Measurements from ENCODE around the gene TEDDM1.

TEDDM1 gene

DNA sequence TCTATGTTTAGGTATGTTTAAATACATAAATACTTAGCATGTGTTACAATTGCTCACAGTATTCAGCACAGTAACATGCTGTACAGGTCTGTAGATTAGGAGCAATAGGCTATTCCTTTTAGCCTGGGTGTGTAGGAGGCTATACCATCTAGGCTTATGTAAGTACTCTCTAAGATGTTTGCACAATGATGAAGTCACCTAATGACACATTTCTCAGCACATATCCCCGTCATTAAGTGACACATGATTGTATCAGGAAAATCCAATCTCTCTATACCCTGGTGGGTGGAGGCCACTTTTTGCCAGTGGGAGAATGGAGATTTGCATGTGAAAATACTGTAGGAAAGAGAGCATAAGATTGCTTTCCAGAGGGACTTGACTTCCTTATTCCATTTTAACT lies 5.5 kb upstream of the TEDDM1 start:
- no peak for DNase-seq (ENCODE audit: low spot score)

DNA sequence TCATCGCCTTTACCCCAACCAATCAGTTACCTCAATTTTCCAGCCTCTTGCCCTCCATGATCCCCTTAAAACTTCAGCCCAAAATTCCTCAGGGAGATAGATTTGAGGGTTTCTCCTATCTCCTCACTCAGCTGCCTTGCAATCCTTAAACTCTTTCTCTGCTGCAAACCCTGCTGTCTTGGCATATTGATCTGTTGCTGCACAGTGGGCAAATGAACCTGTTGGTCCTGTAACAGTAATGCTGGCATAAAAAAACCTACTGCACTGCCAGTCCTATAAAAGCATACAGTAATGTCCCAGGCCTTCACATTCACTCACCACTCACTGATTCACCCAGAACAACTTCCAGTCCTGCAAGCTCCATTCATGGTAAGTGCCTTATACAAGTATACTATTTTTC lies 5.1 kb upstream of the TEDDM1 start:
- DNase-seq (ENCODE audit: low spot score): no peak

DNA sequence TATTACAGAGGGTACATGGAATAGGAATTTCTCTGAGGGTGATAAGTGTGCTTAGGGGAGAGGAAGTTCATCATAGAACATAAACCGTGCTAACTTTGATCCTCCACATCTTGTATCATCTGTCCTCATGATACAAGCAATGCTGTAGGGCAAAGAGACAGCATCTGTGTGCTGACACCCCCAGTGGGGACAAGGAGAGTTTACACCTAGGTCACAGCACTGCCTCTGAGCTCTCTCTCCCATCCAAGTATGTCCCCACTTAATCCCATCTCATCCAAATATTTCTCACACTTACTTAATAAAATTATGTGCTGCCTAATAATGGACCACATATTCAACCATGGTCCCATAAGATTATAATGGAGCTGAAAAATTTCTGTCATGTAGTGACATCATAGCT lies 4.3 kb upstream of the TEDDM1 start:
- no peak for DNase-seq (ENCODE audit: low spot score)

DNA sequence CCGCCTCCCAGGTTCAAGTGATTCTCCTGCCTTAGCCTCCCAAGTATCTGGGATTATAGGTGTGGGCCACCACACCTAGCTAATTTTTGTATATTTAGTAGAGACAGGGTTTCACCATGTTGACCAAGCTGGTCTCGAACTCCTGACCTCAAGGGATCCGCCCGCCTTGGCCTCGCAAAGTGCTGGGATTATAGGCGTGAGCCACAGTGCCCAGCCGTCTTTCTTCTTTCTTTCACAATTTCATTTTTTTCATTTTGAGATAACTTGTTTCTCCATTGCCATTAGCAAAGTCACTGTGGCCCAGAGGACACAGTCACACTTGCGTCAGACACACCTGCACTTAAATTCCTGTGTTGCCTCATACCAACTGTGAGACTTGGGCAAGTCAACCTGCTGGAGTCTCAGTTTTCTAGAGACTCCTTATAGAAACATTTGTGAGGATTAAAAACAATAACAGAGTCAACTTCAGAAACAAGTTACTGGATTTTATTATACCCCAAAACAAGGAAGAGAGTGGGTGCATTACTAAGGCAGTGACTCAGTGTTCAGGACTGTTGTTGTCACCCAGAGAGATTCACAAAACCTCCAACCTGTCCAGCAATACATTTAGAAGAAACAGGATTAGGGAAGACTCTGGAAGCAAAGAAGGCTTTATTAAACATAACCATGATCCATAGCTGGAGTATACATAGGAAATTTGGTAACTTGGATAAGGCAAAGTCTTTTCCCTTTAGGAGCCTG lies 2.6 kb downstream of the TEDDM1 start:
- DNase-seq (ENCODE audit: low spot score): no peak

DNA sequence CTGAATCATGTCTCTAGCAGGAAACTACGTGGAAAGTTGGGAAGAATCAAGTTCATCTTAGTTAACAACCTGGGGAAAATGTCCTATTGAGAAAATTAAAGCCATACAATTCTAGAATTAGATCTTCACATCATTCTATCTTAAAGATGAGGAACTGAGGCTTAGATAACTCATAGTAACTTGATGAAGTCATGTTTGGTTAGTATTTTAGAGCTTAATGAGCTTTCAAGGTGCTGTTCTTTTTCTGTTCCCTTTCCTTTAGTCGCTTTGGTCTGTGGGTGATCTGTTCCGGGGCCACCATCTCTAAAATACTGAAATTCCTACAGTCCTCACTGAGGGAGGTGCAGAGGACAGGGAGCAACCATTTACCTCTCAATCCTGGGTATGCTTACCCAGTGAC lies 4.6 kb downstream of the TEDDM1 start:
- DNase-seq (ENCODE audit: low spot score): no peak

DNA sequence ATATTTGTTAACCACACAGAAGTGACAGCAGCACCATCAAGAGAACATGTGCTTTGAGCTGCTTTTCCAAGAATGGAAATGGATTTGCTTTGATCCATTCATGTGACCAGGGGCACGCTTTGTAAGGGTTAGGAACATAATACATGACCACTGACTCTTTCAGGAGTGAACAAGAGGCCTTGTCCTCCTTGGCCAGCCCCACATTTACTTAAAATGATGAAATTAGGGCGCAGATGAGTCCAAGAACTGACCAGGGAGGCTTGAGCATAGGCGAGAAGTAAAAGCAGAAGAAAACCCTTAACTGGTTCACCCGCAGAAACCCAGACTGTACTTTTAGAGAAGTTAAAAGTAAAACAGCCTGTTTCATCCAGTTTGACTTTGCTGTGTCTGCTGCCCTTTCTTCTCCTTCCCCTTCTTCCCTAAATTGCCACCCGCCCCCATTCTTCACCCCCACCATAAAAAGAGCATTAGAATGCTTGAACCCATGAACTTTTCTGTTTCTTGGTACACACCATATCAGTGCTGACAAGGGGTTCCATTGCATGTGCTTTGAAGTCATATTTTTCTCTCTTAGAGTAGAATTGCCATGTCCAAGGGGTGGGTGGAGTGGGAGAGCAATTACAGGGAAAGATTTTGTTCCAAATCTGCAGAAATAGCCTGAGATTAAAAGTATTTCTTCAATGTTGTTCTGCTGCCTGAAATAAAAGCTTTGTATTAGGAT lies 6.3 kb downstream of the TEDDM1 start:
- no peak for DNase-seq (ENCODE audit: low spot score)

DNA sequence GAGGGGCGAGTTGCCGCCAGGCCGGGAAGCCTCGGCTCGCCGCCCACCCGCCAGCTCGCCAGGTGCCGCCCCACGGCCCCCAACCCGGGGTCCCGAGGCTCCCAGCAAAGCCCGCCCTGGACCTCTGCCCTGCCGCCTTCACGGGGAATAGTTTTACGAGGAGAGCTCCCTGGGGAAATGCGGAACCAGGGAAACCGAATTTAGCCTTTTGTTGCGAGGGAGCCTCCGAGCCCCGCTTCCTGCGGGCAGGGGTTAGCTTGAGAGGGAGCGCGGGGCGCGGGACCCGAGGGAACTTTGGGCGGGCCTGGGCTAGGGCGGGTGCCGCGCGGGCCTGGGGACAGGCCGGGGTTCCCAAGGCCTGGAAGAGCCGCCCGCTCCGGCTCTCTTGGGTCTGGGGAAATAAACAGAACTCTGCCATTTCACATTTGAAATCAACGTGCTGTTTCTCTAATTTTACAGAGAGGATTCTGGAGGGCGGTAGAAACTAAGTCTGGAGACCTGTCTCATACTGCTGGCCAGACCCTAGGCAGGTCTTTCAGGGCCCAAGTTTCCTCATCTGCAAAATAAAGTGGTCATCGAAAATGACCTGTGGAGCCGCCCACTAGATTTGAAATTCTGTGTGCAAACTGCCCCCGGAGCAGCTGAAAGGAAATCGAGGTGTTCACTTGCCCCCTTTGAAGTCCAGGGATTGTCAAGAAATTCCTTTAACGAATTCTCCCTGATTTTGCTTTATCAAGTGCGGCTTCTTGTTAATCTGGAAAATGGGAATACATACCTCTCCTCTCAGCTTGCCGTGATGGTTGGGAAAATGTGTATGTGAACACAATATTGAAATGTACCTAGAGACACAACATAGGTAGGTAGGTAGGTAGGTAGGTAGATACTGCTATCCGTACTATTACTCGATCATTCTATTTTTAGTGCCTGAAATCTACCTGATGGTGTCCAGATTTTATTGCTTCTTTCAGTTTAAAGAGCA lies 8.1 kb downstream of the TEDDM1 start:
- DNase-seq (ENCODE audit: low spot score): no peak

DNA sequence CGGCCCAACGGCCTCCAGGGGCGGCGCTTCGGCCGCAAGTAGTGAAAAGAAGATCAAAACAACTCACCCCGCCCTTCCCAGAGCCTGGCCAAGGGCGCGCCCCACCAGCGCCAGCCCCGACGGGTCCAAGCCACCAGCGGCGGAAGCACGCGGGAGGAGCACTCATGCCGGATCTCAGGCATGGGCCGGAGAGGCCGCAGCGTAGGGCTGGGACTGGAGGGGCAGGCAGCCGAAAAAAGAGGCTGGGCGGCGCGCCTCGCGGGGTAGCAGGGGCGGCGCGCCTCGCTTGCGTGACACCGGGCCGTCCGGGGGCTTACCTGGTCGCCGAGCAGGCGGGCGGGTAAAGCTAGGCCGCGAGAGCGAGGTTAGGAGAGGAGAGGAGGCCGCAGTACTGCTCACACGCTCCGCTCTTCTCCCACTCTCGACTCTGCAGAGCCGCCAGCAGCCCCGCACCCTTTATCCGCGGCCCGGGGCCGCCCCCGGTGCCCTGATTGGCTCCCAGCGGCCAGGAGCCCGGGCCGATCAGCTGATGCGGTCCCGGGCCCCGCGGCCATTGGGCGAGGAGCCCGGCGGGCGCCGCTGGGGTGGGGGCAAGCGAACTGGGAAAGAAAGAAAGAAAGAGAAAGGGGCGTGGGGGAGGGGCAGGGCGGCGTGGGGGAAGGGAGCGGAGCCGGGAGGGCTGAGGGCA lies 9.0 kb downstream of the TEDDM1 start, which contains the start of gene GLUL:
Gene GLUL, minus strand, starts transcription at position 429 of the 688 bp plus-strand sequence. CDS start 3,053 bp downstream, outside the sequence.
- DNase-seq (ENCODE audit: low spot score): peak; percentile 74

DNA sequence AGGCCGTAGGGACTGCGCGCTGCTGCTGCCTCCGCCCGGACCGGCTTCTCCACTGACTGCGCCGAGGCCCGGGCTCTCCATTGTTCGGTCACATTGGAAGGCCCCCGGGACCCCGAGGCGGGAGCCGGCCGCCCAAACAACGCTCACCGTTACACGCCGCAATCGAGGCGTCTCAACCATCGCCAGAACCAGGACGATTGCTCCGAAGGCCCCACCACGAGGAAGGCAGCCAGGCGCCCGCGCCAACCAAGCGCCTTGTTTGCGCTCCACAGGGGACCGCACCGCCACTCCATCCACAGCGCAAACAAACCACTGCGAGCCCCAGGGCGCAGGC lies 9.5 kb downstream of the TEDDM1 start:
- no peak for DNase-seq (ENCODE audit: low spot score)

DNA sequence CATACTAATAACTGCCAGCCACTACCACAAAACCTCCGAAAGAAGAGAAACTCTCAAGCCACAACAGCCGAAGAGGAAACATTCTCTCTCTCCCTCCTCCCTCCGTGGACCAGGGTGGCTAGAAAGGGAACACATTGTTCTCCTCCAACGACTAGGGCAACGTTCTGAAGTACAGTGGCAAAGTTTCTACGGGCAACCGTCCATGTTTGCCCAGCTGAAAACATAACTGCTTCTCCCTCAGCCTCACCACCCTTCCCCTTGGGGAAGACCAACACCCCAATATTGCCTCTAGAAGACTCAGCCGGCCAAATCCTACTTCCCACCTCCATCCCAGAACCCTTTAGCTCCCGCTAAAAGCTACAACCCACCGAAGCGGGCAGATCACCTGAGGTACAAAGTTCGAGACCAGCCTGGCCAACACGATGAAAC lies 10.8 kb downstream of the TEDDM1 start:
- no peak for DNase-seq (ENCODE audit: low spot score)

DNA sequence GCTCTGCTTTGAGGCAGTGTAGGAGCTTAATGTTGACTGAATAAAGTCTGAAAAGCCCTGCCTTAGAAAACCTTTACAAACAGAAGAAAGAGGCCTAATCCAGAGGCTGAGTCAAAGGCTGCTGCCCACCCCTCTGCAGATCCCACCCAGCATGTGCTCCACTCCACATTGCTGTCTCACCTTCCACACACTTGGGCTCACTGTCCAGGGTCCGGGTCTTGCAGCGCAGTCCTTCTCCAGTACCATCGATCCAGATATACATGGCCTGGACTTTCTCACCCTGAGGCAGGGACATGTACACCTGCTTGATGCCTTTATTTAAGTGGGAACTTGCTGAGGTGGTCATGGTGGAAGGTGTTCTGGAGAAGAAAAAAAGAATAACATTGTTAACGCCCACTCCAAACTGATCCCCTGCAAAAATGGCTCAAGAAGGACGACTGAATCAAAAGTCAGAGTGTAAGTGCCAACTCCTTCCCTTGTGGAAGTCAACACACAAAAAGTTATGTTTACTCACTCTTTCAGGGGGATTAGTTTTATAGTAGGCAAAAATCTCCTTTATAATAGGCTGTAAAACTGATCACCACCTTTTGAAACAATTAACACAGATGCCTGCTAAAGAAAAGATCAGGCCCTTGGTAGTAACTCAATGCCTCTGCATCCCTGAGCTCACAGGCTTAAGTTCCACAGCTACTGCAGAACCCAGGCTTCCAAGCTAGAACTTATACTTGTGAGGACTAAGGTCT lies 11.9 kb downstream of the TEDDM1 start:
- no peak for DNase-seq (ENCODE audit: low spot score)

DNA sequence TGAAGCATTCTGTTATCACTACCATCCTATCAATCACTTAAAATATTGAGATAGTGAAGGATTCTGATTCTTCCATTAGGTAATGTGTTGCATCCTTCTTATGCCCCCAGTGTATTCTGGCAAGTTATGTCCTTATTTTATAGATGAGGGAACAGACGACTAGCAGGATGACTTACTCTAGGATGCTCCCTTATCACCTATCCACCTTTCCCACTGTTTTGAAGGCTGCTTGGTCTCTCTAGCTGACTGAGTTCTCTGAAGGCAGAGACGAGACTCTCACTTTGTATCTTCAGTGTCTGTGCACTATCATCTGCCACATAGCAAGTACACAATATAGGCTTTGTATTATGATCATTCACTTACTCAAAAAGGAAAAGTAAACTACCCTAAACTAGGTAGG lies 12.9 kb downstream of the TEDDM1 start:
- DNase-seq (ENCODE audit: low spot score): no peak

DNA sequence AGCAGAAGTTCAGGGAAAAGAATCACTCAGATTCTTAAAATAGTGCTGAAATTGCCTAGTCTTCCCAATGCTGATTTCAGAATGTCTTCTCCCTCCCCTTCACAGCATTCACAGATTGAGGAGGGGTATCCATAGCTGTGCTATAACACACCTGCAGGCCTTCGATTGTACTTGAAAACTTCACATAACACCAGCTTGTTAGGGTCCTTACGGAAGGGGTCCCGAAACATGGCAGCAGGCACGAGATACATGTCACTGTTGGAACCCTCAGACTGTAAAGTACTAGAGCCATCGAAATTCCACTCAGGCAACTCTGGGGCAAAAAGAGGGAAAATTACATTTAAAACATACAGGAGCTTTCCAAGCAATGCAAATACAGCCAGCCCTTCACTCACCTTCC lies 13.5 kb downstream of the TEDDM1 start:
- DNase-seq (ENCODE audit: low spot score): no peak

DNA sequence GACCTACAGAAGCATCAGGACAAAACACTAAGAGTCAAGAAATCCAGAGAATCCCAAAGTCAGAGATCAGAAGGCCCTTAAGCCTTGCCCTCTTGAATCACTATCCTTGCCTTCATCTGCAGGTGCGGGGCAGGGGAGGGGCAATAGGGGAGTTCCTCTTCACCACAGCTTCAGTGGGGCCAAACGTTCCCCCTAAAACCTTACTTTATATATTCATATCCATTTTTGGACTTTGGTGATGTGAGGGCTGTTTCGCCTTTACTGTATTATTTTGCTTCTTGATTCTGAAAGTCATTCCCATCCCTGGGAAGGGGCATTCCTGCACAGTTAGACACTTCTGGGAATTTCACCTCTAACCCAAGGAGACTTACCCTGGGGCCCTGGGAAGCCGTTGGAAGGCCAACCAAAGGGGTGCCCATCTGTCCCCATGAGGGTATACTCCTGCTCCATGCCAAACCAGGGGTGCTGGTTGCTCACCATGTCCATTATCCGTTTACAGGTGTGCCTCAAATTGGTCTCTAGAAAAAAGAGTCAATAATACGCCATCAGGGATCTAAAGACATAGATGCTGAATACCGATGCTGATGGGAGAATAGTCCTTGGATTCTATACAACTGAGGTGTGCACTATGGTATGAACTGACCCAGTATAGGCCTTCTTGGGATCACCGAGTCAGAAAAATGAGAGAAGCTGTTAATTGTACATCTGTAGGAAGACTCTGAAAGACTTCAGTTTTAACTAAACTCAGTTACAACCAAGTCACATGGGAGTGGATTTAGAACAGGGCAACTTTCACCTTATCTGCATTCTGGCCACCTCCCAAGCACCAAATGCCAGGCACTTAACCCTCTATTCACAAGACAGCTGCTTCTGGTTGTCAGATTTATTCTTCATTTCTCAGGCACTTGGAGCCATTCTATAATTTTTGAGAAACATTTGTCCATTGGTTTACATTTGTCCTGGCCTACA lies 14.3 kb downstream of the TEDDM1 start:
- DNase-seq (ENCODE audit: low spot score): no peak

DNA sequence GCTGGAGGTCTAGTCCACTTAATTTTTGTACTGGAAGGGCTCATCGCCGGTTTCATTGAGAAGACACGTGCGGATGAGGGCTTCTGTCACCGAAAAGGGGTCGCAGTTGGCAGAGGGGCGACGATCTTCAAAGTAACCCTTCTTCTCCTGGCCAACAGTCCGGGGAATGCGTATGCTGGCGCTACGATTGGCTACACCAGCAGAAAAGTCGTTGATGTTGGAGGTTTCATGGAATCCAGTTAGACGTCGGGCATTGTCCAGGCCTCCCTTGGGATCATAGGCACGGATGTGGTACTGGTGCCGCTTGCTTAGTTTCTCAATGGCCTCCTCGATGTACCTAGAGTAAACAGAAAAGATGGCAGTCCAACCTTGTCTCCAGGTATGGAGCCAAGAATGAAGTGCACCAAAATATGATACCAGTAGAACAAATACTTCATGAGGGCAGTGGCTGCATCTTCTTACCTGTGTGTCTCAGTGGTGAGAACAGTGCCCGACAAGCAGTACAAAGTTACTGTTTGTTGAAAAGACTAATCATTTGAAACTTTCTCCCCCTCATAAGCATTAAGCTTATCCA lies 16.0 kb downstream of the TEDDM1 start:
- DNase-seq (ENCODE audit: low spot score): no peak

DNA sequence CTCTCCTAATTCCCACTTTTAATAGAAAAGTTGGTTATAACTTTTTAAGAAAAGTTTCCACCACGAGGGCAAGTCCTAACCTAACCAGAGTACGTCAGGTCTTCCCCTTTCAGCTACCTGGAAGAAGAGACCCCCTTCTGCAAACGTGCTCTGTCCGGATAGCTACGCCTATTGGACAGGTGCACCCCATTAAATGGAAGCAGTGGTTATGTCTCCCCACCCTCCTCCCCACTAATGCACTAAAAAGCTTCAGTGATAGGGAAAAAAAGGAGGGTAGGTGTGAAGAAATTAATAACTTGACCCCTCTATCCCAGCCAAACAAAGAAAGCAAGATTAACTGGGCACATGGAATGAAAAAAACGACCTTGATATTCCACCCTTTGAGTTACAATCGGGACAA lies 16.5 kb downstream of the TEDDM1 start:
- DNase-seq (ENCODE audit: low spot score): no peak

DNA sequence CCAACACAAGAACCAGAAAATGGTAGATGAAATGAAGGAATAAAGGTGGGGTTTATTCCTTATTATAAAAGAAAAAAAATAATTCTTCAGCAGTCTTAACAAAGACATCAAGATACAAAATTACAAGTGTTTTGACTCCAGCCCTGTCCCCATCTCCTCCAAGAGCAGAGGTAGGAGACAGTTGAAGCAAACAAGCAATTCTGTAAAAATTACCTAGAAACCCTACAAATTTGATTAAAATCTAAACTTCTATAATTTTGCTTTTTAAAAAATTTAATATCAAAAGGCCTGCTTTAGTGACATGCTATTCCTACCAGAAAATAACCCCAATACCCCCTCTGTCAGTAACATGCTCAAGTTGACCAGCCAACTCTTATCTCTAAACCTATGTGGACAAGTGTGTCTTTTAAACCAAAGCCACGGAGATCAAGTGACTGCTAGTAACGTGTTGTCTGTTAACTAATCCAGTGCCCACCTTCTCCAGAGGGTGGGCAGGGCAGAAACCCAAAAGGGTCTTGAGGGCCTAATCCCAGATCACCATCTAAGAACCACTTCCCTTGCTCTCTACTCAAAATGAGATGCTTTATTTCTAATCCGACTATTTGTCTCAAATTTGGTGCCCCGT lies 17.3 kb downstream of the TEDDM1 start:
- DNase-seq (ENCODE audit: low spot score): no peak

DNA sequence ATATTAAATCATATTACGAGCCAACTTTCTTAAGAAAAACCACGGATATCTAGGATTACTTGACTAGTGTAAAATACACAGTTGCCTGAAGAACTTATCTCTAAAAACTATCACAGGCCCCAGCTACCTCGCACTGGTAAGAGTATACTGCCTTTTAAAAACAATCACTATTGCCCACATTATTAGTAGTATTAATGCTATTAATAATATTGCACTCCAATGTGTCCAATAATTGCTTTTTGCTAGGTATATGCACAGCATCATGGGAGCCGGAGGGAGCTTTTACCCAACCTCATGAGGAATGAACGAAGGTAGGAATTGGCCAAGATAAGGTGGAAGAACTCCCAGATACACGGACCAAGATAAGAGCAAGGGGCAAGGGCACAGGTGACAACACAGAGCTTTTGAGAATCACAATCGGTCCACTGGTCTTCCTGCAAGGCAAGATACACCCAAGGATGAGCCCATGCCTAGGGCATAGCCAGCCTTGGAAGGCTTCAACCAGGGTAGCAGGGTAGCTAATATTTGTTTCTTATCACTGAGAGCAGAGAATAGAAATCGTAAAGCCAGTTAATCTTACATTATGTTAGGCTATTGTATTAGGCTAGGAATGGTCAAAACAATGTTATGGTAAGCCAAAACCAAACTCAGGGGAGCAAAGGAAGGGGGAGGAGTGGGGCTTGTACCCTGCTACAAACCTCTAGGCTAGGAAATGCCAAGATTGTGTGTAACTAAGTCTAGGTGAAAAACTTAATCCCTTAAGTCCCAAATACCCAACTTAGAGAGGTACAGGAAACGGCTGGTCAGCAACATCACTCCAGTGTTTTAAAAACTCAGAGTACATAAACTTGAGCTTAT lies 18.3 kb downstream of the TEDDM1 start:
- no peak for DNase-seq (ENCODE audit: low spot score)

Data from kidney capillary endothelial cell (primary cell).